GM10248 (cell line): Measurements from ENCODE around the gene VIPR1.

ENCODE experiments used
- CTCF ChIA-PET: fragments of 300-600 bp; sonication (Branson Sonifier 250); formaldehyde crosslinking; extraction: SDS; loops from one replicate; lab custom pipeline; 2021; ENCODE audit warnings: antibody characterized with exemption; lab: Yijun Ruan, JAX
- POLR2A ChIA-PET: fragments of 350-650 bp; sonication (Branson Sonifier 250); formaldehyde crosslinking; extraction: SDS; loops from one replicate; lab custom pipeline; 2020; ENCODE audit warnings: antibody characterized with exemption; lab: Yijun Ruan, JAX
- DNase-seq: peaks from one replicate; pipeline ENCODE4 v3.0.0; 2012; ENCODE audit errors: extremely low spot score
- CTCF ChIP-seq: IDR thresholded peaks from 2 replicates; pipeline ENCODE4 v1.5.1; 2012; ENCODE audit warnings: mild to moderate bottlenecking, low read depth; ENCODE audit errors: extremely low read depth, missing control alignments, control extremely low read depth

The VIPR1 gene

GRCh38 chr3:42513121-42513520 lies 10.7 kb downstream of the VIPR1 start:
- ChIA-PET POLR2A (no interaction called here), CTCF (interaction anchor here (1.1 to 1.6 kb wide), 2 partner anchors 24 to 35 kb away, joined by 4 read pairs; no protein-coding TSS in a partner anchor)
- TF ChIP-seq CTCF, result no peak
- no peak for DNase-seq

GRCh38 chr3:42513521-42513920 lies 11.1 kb downstream of the VIPR1 start:
- no peak for DNase-seq
- ChIA-PET POLR2A (interaction anchor here (0.6 kb wide), 1 partner anchor 190 kb away, joined by 4 read pairs; no protein-coding TSS in a partner anchor), CTCF (interaction anchor here (1.1 to 1.6 kb wide), 2 partner anchors 23 to 35 kb away, joined by 4 read pairs; no protein-coding TSS in a partner anchor)
- no peak for TF ChIP-seq CTCF

- TF ChIP-seq CTCF, result no peak
- ChIA-PET CTCF (interaction anchor here (2.1 kb wide), 1 partner anchor 32 kb away, joined by 7 read pairs; no protein-coding TSS in a partner anchor), POLR2A (no interaction called here)
- no peak for DNase-seq
Measured at GRCh38 chr3:42514876-42515275, 12.4 kb downstream of the VIPR1 start.

- CTCF ChIA-PET, result interaction anchor here (2.1 kb wide), 1 partner anchor 32 kb away, joined by 7 read pairs; no protein-coding TSS in a partner anchor
- TF ChIP-seq CTCF, result no peak
- no peak for DNase-seq
- POLR2A ChIA-PET, result no interaction called here
Measured at GRCh38 chr3:42515391-42515916, 13.0 kb downstream of the VIPR1 start.

GRCh38 chr3:42515976-42516375 lies 13.5 kb downstream of the VIPR1 start:
- no peak for TF ChIP-seq CTCF
- no peak for DNase-seq
- POLR2A ChIA-PET, result no interaction called here
- CTCF ChIA-PET, result interaction anchor here (2.1 kb wide), 1 partner anchor 31 kb away, joined by 7 read pairs; no protein-coding TSS in a partner anchor

GRCh38 chr3:42516443-42516842 lies 14.0 kb downstream of the VIPR1 start:
- CTCF ChIA-PET, result interaction anchor here (1.2 to 2.1 kb wide), 2 partner anchors 31 to 36 kb away, joined by 3 to 7 read pairs; no protein-coding TSS in a partner anchor
- no peak for TF ChIP-seq CTCF
- no peak for DNase-seq
- POLR2A ChIA-PET, result no interaction called here

- no peak for DNase-seq
- TF ChIP-seq CTCF, result no peak
- POLR2A ChIA-PET, result no interaction called here
- CTCF ChIA-PET, result interaction anchor here (1.2 to 2.1 kb wide), 2 partner anchors 30 to 36 kb away, joined by 3 to 7 read pairs; no protein-coding TSS in a partner anchor
Measured at GRCh38 chr3:42517117-42517516, 14.7 kb downstream of the VIPR1 start.
